Thyroid gland (tissue), 4 donors: ENCODE measurements around the gene ANGPTL4. TPM values are rescaled to one million over a fixed set of nuclear protein-coding genes. Genes with fewer than 3 reads are reported as not detected.

Experiments used
- DNase-seq, 2 donors: peaks; one replicate each; pipeline ENCODE4 v3.0.0-alpha.2; 2019
- H3K27ac ChIP-seq, 3 donors: fragments of 200-600 bp; sonication (generic); 1 replicate in 2 of 3; 2 replicates in 1 of 3; pipeline ENCODE4 v1.5.1; 2016 to 2019; ENCODE audit warnings: mild to moderate bottlenecking in 1 of 3, moderate library complexity in 1 of 3
- H3K27me3 ChIP-seq: fragments of 200-600 bp; sonication (generic); one replicate; pipeline ENCODE4 v1.5.1; 2019
- H3K36me3 ChIP-seq, 2 donors: fragments of 200-600 bp; sonication (generic); one replicate each; pipeline ENCODE4 v1.5.1; 2016 to 2019
- H3K4me1 ChIP-seq, 2 donors: fragments of 200-600 bp; sonication (generic); one replicate each; pipeline ENCODE4 v1.5.1; 2017 to 2019
- H3K4me3 ChIP-seq, 3 donors: fragments of 200-600 bp; sonication (generic); replicated peaks in 1 of 3; 1 replicate in 2 of 3; 2 replicates in 1 of 3; pipeline ENCODE4 v1.5.1; 2016; ENCODE audit warnings: mild to moderate bottlenecking in 1 of 3
- H3K9me3 ChIP-seq: fragments of 200-600 bp; sonication (generic); one replicate; pipeline ENCODE4 v1.5.1; 2017
- POLR2A ChIP-seq, 2 donors: fragments of 450-650 bp; IDR thresholded peaks; one replicate each; pipeline ENCODE4 v1.6.1; 2017; ENCODE audit warnings: antibody characterized with exemption in 2 of 2, mild to moderate bottlenecking in 2 of 2, moderate library complexity in 1 of 2
- WGBS, 2 donors: methylation state at CpG; one replicate each; pipeline ENCODE4 v1.1.5; 2017; 5-methylcytosine and 5-hydroxymethylcytosine counted together
- intact Hi-C: fragments of 100-400 bp; cut with DNase I; formaldehyde crosslinking; loops from one replicate; pipeline ENCODE4 v1.15.1; 2023
- total RNA-seq, 4 donors: library from RNA; depleted of rRNA; stranded (reverse); fragments of >200 nt; gene quantifications; one replicate each; pipeline ENCODE4 v1.2.3, GENCODE V29; 2016
- TF ChIP-seq, protein P1 (sequence below), 6 experiments: fragments of 200-600 bp in 3 of 6; fragments of 450-650 bp in 3 of 6; sonication (generic) in 3 of 6; IDR thresholded peaks; one replicate each; pipeline ENCODE4 v1.5.1; 2016 to 2019; ENCODE audit warnings: antibody characterized with exemption in 6 of 6, mild to moderate bottlenecking in 2 of 6, inconsistent platforms in 1 of 6, moderate library complexity in 1 of 6

Gene ANGPTL4
- total RNA-seq, 4 donors from 2014 or later: 19.9 to 99.8 (median 46.6) TPM

DNA sequence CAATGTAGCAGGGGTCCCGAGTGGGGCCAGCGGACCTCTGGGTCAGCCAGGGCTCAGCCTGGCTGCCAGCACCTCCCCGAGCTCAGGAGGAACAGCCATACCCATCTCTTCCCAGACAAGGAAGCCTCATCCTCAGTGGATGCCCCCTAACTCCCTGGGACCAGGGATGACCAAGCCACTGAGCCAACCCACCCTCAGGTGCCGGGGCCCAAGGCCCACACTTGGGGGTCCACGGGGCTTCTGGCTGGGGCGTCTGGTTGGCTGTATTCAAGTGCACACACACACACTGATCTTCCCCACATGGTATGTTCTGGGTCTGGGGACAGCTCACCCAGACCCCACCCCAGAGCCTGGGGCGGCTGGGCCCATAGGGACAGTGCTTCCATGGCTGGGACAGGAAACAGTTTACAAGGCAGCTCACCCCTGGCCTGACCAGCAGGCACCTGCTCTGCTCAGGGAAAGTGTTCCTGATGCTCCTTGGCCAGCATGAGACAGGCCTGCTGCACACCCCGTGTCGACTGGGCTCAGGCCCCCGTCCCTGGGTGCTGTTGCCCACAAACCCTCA is 33.9 kb downstream of the ANGPTL4 start:
- Histone ChIP-seq H3K4me1 (peaks cover 66 to 73% of the 10 kb centered on the region in 2 donors), H3K9me3 (no peaks in the 10 kb centered on the region), H3K27ac (peak overlapping the region; percentile 97 to 100 (median 100)), H3K4me3 (no peak overlapping the region), H3K27me3 (no peaks in the 10 kb centered on the region), H3K36me3 (peaks cover 11 to 23% of the 10 kb centered on the region in 2 donors)
- intact Hi-C loops: loop anchor here (5.0 kb wide), 1 partner anchor 41 kb away; no protein-coding TSS in a partner anchor
- WGBS, 2 donors: 49 to 62% methylated on average over 4 to 9 of the region's 10 CpGs
- no peak for TF ChIP-seq POLR2A (IDR thresholded peaks at IDR 0.05)
- TF ChIP-seq, protein P1, sequence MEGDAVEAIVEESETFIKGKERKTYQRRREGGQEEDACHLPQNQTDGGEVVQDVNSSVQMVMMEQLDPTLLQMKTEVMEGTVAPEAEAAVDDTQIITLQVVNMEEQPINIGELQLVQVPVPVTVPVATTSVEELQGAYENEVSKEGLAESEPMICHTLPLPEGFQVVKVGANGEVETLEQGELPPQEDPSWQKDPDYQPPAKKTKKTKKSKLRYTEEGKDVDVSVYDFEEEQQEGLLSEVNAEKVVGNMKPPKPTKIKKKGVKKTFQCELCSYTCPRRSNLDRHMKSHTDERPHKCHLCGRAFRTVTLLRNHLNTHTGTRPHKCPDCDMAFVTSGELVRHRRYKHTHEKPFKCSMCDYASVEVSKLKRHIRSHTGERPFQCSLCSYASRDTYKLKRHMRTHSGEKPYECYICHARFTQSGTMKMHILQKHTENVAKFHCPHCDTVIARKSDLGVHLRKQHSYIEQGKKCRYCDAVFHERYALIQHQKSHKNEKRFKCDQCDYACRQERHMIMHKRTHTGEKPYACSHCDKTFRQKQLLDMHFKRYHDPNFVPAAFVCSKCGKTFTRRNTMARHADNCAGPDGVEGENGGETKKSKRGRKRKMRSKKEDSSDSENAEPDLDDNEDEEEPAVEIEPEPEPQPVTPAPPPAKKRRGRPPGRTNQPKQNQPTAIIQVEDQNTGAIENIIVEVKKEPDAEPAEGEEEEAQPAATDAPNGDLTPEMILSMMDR (IDR thresholded peaks at IDR 0.05): no peak
- no peak for DNase-seq

DNA sequence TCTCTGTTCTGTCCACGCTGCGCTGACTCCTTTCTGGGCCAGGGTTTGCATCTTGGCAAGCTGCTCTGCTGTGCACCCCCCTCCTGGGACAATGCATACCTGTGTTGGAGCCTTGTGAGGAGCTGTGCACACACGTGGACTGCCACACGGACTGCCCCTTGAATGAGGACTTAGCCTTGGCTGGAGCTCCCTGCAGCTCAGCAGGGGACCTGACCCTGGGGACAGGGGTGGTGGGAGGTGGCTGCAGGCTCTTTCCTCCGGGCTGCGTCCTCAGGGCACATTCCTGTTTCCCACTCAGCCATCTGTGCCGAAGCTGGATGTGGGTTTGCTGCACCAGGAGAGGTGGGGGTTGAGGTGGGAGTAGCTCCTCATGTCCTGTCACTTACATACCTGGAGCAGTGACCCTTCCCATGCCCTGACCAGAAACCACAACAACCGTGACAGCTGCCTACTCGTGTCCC is 34.4 kb downstream of the ANGPTL4 start:
- peaks cover 61 to 68% of the 10 kb centered on the region in 2 donors for H3K4me1 ChIP-seq
- intact Hi-C loops: loop anchor here (5.0 kb wide), 1 partner anchor 41 kb away; no protein-coding TSS in a partner anchor
- peaks cover 16 to 28% of the 10 kb centered on the region in 2 donors for H3K36me3 ChIP-seq
- TF ChIP-seq, protein P1 (IDR thresholded peaks at IDR 0.05): no peak
- peak in 1 of 2 donors; percentile 31 for TF ChIP-seq POLR2A (IDR thresholded peaks at IDR 0.05)
- H3K27ac ChIP-seq: peak overlapping the region; percentile 97 to 100 (median 100)
- peak; percentile 98 to 99 for DNase-seq
- H3K4me3 ChIP-seq: no peak overlapping the region
- WGBS, 2 donors: 20 to 29% methylated on average over 5 to 7 of the region's 9 CpGs
- no peaks in the 10 kb centered on the region for H3K9me3 ChIP-seq
- no peaks in the 10 kb centered on the region for H3K27me3 ChIP-seq

DNA sequence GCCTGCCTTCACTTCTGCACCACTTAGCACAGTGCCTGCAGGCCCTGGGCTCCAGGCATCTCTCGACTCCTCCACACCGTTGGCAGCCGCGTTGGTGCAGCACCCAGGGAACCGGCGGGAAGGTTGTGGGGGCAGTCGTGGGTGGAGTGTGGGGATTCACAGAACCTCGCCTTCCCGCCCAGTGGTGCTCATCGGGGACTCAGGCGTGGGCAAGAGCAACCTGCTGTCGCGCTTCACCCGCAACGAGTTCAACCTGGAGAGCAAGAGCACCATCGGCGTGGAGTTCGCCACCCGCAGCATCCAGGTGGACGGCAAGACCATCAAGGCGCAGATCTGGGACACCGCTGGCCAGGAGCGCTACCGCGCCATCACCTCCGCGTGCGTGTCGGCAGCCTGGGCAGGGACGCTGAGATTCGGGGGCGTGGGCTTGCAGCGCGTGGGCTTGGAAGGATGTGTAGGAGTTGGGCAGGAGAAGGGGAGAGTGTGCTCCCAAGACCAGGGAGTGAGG is 35.8 kb downstream of the ANGPTL4 start:
- H3K27ac ChIP-seq: peak overlapping the region; percentile 88 to 100 (median 100)

DNA sequence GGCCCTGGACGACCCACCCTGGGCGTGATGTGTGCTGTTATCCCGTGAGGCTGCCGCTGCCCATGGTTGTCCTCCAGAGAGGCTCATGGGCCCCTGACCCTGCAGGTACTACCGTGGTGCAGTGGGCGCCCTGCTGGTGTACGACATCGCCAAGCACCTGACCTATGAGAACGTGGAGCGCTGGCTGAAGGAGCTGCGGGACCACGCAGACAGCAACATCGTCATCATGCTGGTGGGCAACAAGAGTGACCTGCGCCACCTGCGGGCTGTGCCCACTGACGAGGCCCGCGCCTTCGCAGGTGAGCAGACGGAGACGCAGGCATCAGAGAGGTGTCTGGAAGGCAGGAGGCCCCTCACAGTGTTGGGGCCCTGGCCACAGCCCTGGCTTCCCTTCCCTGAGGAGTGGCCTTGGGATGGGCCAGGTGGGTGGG is 38.0 kb downstream of the ANGPTL4 start:
- Histone ChIP-seq H3K4me1 (peaks cover 31 to 53% of the 10 kb centered on the region in 2 donors), H3K9me3 (no peaks in the 10 kb centered on the region), H3K27ac (peak overlapping the region in 2 of 3 donors; percentile 9 to 24), H3K36me3 (peaks cover 28 to 44% of the 10 kb centered on the region in 2 donors), H3K27me3 (no peaks in the 10 kb centered on the region), H3K4me3 (no peak overlapping the region)
- TF ChIP-seq POLR2A (IDR thresholded peaks at IDR 0.05): no peak
- TF ChIP-seq, protein P1 (IDR thresholded peaks at IDR 0.05): no peak
- intact Hi-C loops: no loop called here
- no peak for DNase-seq
- WGBS, 2 donors: 94% methylated on average over 3 to 21 of the region's 21 CpGs

More for the DNA sequence above, 35.8 kb downstream of the ANGPTL4 start:
- Histone ChIP-seq H3K36me3 (peaks cover 22 to 40% of the 10 kb centered on the region in 2 donors), H3K27me3 (no peaks in the 10 kb centered on the region), H3K4me1 (peaks cover 47 to 57% of the 10 kb centered on the region in 2 donors), H3K4me3 (no peak overlapping the region), H3K9me3 (no peaks in the 10 kb centered on the region)
- DNase-seq: peak; percentile 56 to 59
- intact Hi-C loops: loop anchor here (5.0 kb wide), 1 partner anchor 42 kb away; no protein-coding TSS in a partner anchor
- WGBS, 2 donors: 85 to 92% methylated on average over 20 to 23 of the region's 34 CpGs
- TF ChIP-seq, protein P1 (IDR thresholded peaks at IDR 0.05): no peak
